CD4-positive, alpha-beta memory T cell (primary cell): ENCODE results near the gene UBLCP1. TPM values are rescaled to one million over a fixed set of nuclear protein-coding genes. Genes with fewer than 3 reads are reported as not detected.

Source experiments
- CTCF ChIA-PET: fragments of 350-600 bp; sonication (Branson Sonifier 250); formaldehyde crosslinking; loops from one replicate; lab custom pipeline; 2021; ENCODE audit warnings: inconsistent platforms; ENCODE audit not compliant: partially characterized antibody; lab: Charles Lee
- POLR2A ChIA-PET: fragments of 350-600 bp; sonication (Branson Sonifier 250); formaldehyde crosslinking; loops from one replicate; lab custom pipeline; 2021; ENCODE audit not compliant: partially characterized antibody; lab: Charles Lee
- DNase-seq, 5 donors: peaks; one replicate each; pipeline versions ENCODE4 v3.0.0 to v3.0.0-alpha.2; 2020 to 2022; ENCODE audit warnings: mixed read lengths in 1 of 5
- H3K27ac ChIP-seq: one replicate; pipeline ENCODE4 v1.7.0; 2013; ENCODE audit warnings: low read depth, low read length
- H3K27me3 ChIP-seq: 2 replicates; pipeline ENCODE4 v1.7.0; 2013; ENCODE audit warnings: mild to moderate bottlenecking, low read length, moderate library complexity; ENCODE audit not compliant: insufficient read depth
- H3K36me3 ChIP-seq: 2 replicates; pipeline ENCODE4 v1.7.0; 2013; ENCODE audit warnings: mild to moderate bottlenecking, low read length, moderate library complexity; ENCODE audit not compliant: insufficient read depth
- H3K4me1 ChIP-seq: 2 replicates; pipeline ENCODE4 v1.7.0; 2013; ENCODE audit warnings: mild to moderate bottlenecking, low read length, moderate library complexity; ENCODE audit not compliant: insufficient read depth
- H3K4me3 ChIP-seq, 2 donors: one replicate each; pipeline ENCODE4 v1.7.0; 2013; ENCODE audit warnings: low read length in 2 of 2, mild to moderate bottlenecking in 1 of 2
- H3K9me3 ChIP-seq, 2 donors: one replicate each; pipeline ENCODE4 v1.7.0; 2013; ENCODE audit warnings: low read length in 2 of 2, control low read depth in 1 of 2; ENCODE audit not compliant: control insufficient read depth in 1 of 2
- H3K27ac Mint-ChIP-seq, 7 donors: one replicate each; pipeline ENCODE4 v1.8.0; 2020 to 2021; ENCODE audit warnings: mixed read lengths in 7 of 7, mild to moderate bottlenecking in 6 of 7, inconsistent platforms in 3 of 7, moderate library complexity in 3 of 7
- H3K27me3 Mint-ChIP-seq, 2 donors: one replicate each; pipeline ENCODE4 v1.8.0; 2020 to 2021; ENCODE audit warnings: mixed read lengths in 2 of 2
- H3K36me3 Mint-ChIP-seq, 2 donors: one replicate each; pipeline ENCODE4 v1.8.0; 2020 to 2021; ENCODE audit warnings: mixed read lengths in 2 of 2, inconsistent platforms in 1 of 2, mild to moderate bottlenecking in 1 of 2
- H3K4me1 Mint-ChIP-seq, 4 donors: one replicate each; pipeline ENCODE4 v1.8.0; 2020 to 2021; ENCODE audit warnings: mixed read lengths in 4 of 4, mild to moderate bottlenecking in 1 of 4
- H3K4me3 Mint-ChIP-seq, 8 donors: one replicate each; pipeline ENCODE4 v1.8.0; 2020 to 2021; ENCODE audit warnings: mixed read lengths in 8 of 8, mild to moderate bottlenecking in 7 of 8, moderate library complexity in 6 of 8, inconsistent platforms in 3 of 8
- H3K9me3 Mint-ChIP-seq, 8 donors: one replicate each; pipeline ENCODE4 v1.8.0; 2020 to 2021; ENCODE audit warnings: mixed read lengths in 8 of 8, mild to moderate bottlenecking in 5 of 8, inconsistent platforms in 3 of 8, moderate library complexity in 1 of 8
- intact Hi-C: fragments of 100-400 bp; cut with micrococcal nuclease; formaldehyde crosslinking; loops from one replicate; pipeline ENCODE4 v1.15.1; 2023
- polyA plus RNA-seq, 2 donors: library from polyadenylated mRNA; unstranded; fragments of 300-500 nt; fragmentation: Illumina TruSeq; gene quantifications; one replicate each; pipeline ENCODE4 v1.2.3, GENCODE V29; 2021
- total RNA-seq, 2 experiments: library from RNA; stranded (reverse); gene quantifications; one replicate each; pipeline ENCODE4 v1.2.3, GENCODE V29; 2021

UBLCP1 gene
- total and polyA plus RNA-seq, 4 experiments from 2014 or later: 31.6 to 62.0 (median 42.5) TPM

DNA sequence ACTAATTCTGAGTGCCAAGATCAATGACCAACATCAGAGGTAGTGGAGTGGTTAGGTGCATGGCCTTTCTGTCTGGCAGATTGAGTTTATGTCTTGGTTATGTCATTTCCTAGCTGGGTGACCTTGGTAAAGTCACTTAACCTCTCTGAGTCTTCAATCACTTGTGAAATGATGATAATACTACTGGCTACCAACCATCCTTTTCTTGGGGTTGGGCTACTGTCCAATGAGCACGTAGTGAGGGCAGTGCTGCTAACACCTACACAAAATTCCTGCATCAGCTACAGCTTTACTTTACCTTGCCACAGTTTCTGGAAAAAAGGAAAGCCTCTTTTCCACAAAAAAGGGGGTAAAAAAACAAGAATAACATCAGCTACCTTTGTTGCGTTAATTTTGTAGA is 54.8 kb downstream of the UBLCP1 start:
- H3K27ac ChIP-seq: no peak overlapping the region
- ChIA-PET POLR2A (interaction anchor here (1.4 to 1.5 kb wide), 2 partner anchors 55 to 161 kb away, joined by 4 to 6 read pairs; no protein-coding TSS in a partner anchor), CTCF (interaction anchor here (1.0 to 7.9 kb wide), 13 partner anchors 10 to 676 kb away, joined by 3 to 175 read pairs (median 3); no protein-coding TSS in a partner anchor)
- H3K4me3 ChIP-seq: no peak overlapping the region
- Mint-ChIP-seq H3K9me3 (no peaks in the 10 kb centered on the region), H3K27ac (no peak overlapping the region), H3K4me3 (no peak overlapping the region), H3K27me3 (peaks cover 1 to 10% of the 10 kb centered on the region in 2 donors), H3K36me3 (no peaks in the 10 kb centered on the region), H3K4me1 (no peaks in the 10 kb centered on the region)
- no peaks in the 10 kb centered on the region for H3K9me3 ChIP-seq
- intact Hi-C loops: no loop called here
- H3K27me3 ChIP-seq: no peaks in the 10 kb centered on the region
- DNase-seq: no peak
- no peaks in the 10 kb centered on the region for H3K36me3 ChIP-seq
- H3K4me1 ChIP-seq: no peaks in the 10 kb centered on the region

DNA sequence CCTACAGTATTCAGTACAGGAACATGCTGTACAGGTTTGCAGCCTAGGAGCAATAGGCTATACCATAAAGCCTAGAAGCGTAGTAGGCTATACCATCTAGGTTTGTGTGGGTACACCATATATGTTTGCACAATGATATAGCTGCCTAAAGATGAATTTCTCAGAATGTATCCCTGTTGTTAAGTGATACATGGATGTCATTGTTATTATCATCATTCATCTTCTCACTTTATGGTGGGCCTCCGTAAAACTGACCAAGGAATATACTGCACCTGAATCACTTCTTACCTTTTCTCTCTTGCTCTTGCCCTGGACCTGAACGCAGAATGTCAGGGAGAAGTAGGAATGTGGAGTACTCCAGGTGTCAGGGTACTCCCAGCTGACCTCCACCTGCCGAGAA is 55.4 kb downstream of the UBLCP1 start:
- Mint-ChIP-seq H3K9me3 (no peaks in the 10 kb centered on the region), H3K27ac (no peak overlapping the region), H3K4me1 (no peaks in the 10 kb centered on the region), H3K36me3 (no peaks in the 10 kb centered on the region), H3K27me3 (peaks cover 3 to 7% of the 10 kb centered on the region in 2 donors), H3K4me3 (no peak overlapping the region)
- Histone ChIP-seq H3K4me1 (no peaks in the 10 kb centered on the region), H3K27me3 (no peaks in the 10 kb centered on the region), H3K9me3 (no peaks in the 10 kb centered on the region), H3K4me3 (no peak overlapping the region), H3K36me3 (no peaks in the 10 kb centered on the region), H3K27ac (no peak overlapping the region)
- no peak for DNase-seq
- intact Hi-C loops: no loop called here
- CTCF ChIA-PET: interaction anchor here (1.2 to 7.9 kb wide), 6 partner anchors 9 to 669 kb away, joined by 3 to 175 read pairs (median 6); no protein-coding TSS in a partner anchor
- POLR2A ChIA-PET: interaction anchor here (1.4 kb wide), 1 partner anchor 162 kb away, joined by 4 read pairs; no protein-coding TSS in a partner anchor

DNA sequence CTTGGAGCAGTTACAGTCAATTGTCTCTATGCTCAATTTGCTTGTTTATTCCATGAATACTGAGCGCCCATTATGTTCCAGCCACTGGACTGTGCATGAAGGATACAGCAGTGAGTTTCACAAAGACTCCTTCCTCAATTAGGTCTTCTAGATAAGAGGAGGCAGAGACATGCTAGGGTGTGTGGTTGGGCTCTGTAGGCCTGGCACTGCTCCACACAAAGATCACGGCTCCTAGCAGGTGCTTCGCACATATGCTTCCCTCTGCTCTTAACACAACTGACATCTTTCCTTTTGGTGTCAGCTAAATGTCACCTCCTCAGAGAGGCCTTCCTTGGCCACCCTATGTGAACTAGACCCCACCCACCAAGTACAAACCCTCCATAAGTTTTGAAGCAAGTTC is 56.3 kb downstream of the UBLCP1 start:
- H3K27ac Mint-ChIP-seq: no peak overlapping the region
- H3K36me3 Mint-ChIP-seq: no peaks in the 10 kb centered on the region
- Histone ChIP-seq H3K36me3 (no peaks in the 10 kb centered on the region), H3K4me1 (no peaks in the 10 kb centered on the region), H3K27me3 (no peaks in the 10 kb centered on the region), H3K27ac (no peak overlapping the region), H3K4me3 (no peak overlapping the region), H3K9me3 (no peaks in the 10 kb centered on the region)
- ChIA-PET CTCF (interaction anchor here (2.1 to 7.9 kb wide), 3 partner anchors 10 to 668 kb away, joined by 6 to 175 read pairs (median 8); no protein-coding TSS in a partner anchor), POLR2A (no interaction called here)
- no peaks in the 10 kb centered on the region for H3K9me3 Mint-ChIP-seq
- H3K4me3 Mint-ChIP-seq: no peak overlapping the region
- DNase-seq: no peak
- intact Hi-C loops: no loop called here
- H3K27me3 Mint-ChIP-seq: peaks cover 4 to 5% of the 10 kb centered on the region in 2 donors
- H3K4me1 Mint-ChIP-seq: no peaks in the 10 kb centered on the region

DNA sequence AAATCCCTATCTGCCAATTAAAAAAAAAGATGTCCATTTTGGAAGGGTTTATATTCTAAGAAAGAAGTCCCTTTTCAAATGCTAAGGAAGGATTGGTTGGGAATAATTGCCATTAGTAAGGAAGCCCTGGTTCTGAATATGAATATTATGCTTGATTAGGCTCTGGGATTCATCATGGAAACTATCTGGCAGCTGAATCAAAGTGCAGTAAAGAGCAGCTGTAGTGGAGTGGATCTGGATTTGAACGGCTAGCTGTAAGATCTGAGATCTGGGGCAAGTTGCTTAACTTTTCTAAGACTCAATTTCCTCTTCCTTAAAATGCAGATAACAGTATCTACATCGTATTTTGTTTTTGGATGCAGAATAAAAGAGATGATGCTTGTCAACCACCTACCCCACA is 56.7 kb downstream of the UBLCP1 start:
- CTCF ChIA-PET: interaction anchor here (1.4 to 7.9 kb wide), 4 partner anchors 8 to 667 kb away, joined by 3 to 175 read pairs (median 7); no protein-coding TSS in a partner anchor
- no peak overlapping the region for H3K27ac ChIP-seq
- H3K36me3 Mint-ChIP-seq: no peaks in the 10 kb centered on the region
- no peak overlapping the region for H3K4me3 ChIP-seq
- H3K9me3 Mint-ChIP-seq: no peaks in the 10 kb centered on the region
- no peaks in the 10 kb centered on the region for H3K36me3 ChIP-seq
- no peak overlapping the region for H3K27ac Mint-ChIP-seq
- no peaks in the 10 kb centered on the region for H3K9me3 ChIP-seq
- no peak overlapping the region for H3K4me3 Mint-ChIP-seq
- H3K27me3 Mint-ChIP-seq: peaks cover 4 to 5% of the 10 kb centered on the region in 2 donors
- POLR2A ChIA-PET: no interaction called here
- H3K27me3 ChIP-seq: no peaks in the 10 kb centered on the region
- intact Hi-C loops: no loop called here
- no peaks in the 10 kb centered on the region for H3K4me1 ChIP-seq
- no peaks in the 10 kb centered on the region for H3K4me1 Mint-ChIP-seq
- DNase-seq: no peak

DNA sequence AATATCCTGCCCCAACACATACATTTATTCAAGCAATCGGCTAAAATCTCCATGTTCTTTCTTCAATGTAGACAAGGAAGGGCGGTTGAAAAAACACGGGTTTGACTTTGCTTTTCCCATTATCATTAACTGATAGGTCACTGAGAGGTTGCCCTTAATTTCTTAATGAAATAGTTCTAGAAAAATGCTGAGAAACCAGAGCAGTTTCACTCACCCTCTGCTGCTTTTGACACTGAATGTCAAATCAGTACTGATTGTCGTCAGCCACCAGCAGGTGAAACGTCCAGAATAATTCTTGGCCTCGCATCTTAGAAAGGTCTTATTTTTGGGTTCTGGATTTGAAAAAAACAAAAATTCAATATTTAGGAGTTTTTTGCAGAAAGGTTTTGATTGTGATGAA is 59.1 kb downstream of the UBLCP1 start:
- Histone ChIP-seq H3K27ac (no peak overlapping the region), H3K36me3 (no peaks in the 10 kb centered on the region), H3K4me1 (no peaks in the 10 kb centered on the region), H3K27me3 (no peaks in the 10 kb centered on the region), H3K9me3 (no peaks in the 10 kb centered on the region), H3K4me3 (no peak overlapping the region)
- Mint-ChIP-seq H3K4me1 (no peaks in the 10 kb centered on the region), H3K9me3 (no peaks in the 10 kb centered on the region), H3K27ac (no peak overlapping the region), H3K4me3 (no peak overlapping the region), H3K27me3 (peaks cover 1 to 6% of the 10 kb centered on the region in 2 donors), H3K36me3 (no peaks in the 10 kb centered on the region)
- POLR2A ChIA-PET: no interaction called here
- CTCF ChIA-PET: no interaction called here
- DNase-seq: no peak
- intact Hi-C loops: no loop called here

DNA sequence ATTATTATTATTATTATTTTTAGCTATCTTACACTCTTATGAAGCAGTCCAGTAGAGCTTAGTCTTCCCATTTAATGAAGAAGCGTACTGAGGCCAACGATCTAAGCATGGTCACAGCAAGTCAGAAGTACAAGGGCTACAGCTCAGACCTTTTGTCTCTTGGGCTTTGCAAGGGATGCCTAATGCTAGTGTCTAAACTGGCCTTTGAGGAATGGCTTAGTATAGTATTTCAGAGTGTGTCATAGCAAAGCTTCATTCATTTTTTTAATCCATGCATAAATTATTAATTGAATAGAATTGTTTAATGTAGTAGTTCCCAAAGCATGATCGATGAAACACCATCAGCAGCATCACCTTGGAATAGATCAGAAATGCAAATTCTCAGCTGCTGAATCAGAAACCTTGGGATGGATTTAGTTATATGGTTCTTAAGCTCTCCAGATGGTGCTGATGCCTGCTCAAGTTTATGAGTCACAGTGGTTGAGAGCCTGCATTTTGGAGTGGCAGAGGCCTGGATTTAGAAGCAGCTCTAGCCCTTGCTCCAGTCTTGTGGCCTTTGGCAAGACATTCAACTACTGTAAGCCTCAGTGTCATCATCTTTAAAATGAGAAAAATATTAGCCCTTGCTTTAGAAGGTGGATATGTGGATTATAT is 61.1 kb downstream of the UBLCP1 start:
- no peak overlapping the region for H3K4me3 Mint-ChIP-seq
- no peak overlapping the region for H3K27ac Mint-ChIP-seq
- H3K4me1 Mint-ChIP-seq: no peaks in the 10 kb centered on the region
- DNase-seq: no peak
- H3K4me1 ChIP-seq: no peaks in the 10 kb centered on the region
- H3K9me3 Mint-ChIP-seq: no peaks in the 10 kb centered on the region
- H3K36me3 ChIP-seq: no peaks in the 10 kb centered on the region
- peaks cover 1 to 6% of the 10 kb centered on the region in 2 donors for H3K27me3 Mint-ChIP-seq
- no peak overlapping the region for H3K27ac ChIP-seq
- no peaks in the 10 kb centered on the region for H3K36me3 Mint-ChIP-seq
- no peaks in the 10 kb centered on the region for H3K9me3 ChIP-seq
- H3K27me3 ChIP-seq: no peaks in the 10 kb centered on the region
- POLR2A ChIA-PET: no interaction called here
- CTCF ChIA-PET: interaction anchor here (2.0 kb wide), 1 partner anchor 663 kb away, joined by 7 read pairs; no protein-coding TSS in a partner anchor
- intact Hi-C loops: no loop called here
- H3K4me3 ChIP-seq: no peak overlapping the region

DNA sequence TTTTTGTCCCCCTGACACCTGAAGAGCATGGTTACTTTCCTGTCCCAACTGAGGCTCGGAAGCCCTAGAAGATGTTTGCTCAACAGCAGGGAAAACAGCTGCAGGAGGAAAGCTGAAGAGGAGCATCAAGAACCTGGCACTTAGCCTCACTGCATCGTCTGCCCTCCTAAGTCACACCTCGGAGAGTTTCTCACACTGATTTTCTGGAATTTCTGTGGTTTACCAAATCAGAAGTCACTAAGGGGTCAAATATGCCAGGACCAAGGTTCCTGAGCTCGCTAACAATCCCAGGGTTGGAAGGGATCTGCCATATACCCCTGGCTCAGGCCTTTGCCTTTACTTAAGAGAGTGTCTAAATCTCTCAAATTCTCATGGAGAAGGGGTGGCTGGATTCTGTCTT is 61.9 kb downstream of the UBLCP1 start:
- no peak for DNase-seq
- intact Hi-C loops: no loop called here
- CTCF ChIA-PET: interaction anchor here (0.9 to 2.0 kb wide), 2 partner anchors 34 to 662 kb away, joined by 3 to 7 read pairs; no protein-coding TSS in a partner anchor
- POLR2A ChIA-PET: no interaction called here
- Histone ChIP-seq H3K36me3 (no peaks in the 10 kb centered on the region), H3K27me3 (no peaks in the 10 kb centered on the region), H3K4me1 (no peaks in the 10 kb centered on the region), H3K9me3 (no peaks in the 10 kb centered on the region), H3K4me3 (no peak overlapping the region), H3K27ac (no peak overlapping the region)
- no peaks in the 10 kb centered on the region for H3K4me1 Mint-ChIP-seq
- H3K4me3 Mint-ChIP-seq: no peak overlapping the region
- no peaks in the 10 kb centered on the region for H3K9me3 Mint-ChIP-seq
- H3K27ac Mint-ChIP-seq: no peak overlapping the region
- peaks cover 1 to 6% of the 10 kb centered on the region in 2 donors for H3K27me3 Mint-ChIP-seq
- no peaks in the 10 kb centered on the region for H3K36me3 Mint-ChIP-seq
